Fibroblast of skin of back (primary cell): ENCODE results near the gene TBC1D1.

Experiments
- DNase-seq: peaks from one replicate; pipeline ENCODE4 v3.0.0-alpha.2; 2013

Gene TBC1D1

GRCh38 chr4:38080061-38080974, 189.4 kb downstream of the TBC1D1 start:
- no peak for DNase-seq

GRCh38 chr4:38082021-38082420, 191.1 kb downstream of the TBC1D1 start:
- no peak for DNase-seq

GRCh38 chr4:38082424-38083385, 191.8 kb downstream of the TBC1D1 start:
- DNase-seq: peak; percentile 83

- peak; percentile 25 for DNase-seq
These were observed 194.2 kb downstream of the TBC1D1 start for GRCh38 chr4:38084877-38085711.

- DNase-seq: no peak
These were observed 194.9 kb downstream of the TBC1D1 start for GRCh38 chr4:38085751-38086150.

GRCh38 chr4:38086151-38086848, 195.4 kb downstream of the TBC1D1 start:
- DNase-seq: no peak

- DNase-seq: no peak
These were observed 196.0 kb downstream of the TBC1D1 start for GRCh38 chr4:38086849-38087226.

GRCh38 chr4:38088321-38088720, 197.4 kb downstream of the TBC1D1 start:
- DNase-seq: no peak

GRCh38 chr4:38089961-38090360, 199.1 kb downstream of the TBC1D1 start:
- DNase-seq: no peak

- no peak for DNase-seq
These were observed 199.8 kb downstream of the TBC1D1 start for GRCh38 chr4:38090455-38091246.

- DNase-seq: no peak
These were observed 200.8 kb downstream of the TBC1D1 start for GRCh38 chr4:38091636-38092035.

GRCh38 chr4:38092701-38093100, 201.8 kb downstream of the TBC1D1 start:
- DNase-seq: peak; percentile 52

GRCh38 chr4:38094419-38094818, 203.5 kb downstream of the TBC1D1 start:
- DNase-seq: no peak

GRCh38 chr4:38095691-38096090, 204.8 kb downstream of the TBC1D1 start:
- DNase-seq: no peak

- DNase-seq: no peak
These were observed 206.9 kb downstream of the TBC1D1 start for GRCh38 chr4:38097818-38098217.

- no peak for DNase-seq
These were observed 208.2 kb downstream of the TBC1D1 start for GRCh38 chr4:38099020-38099600.

- peak; percentile 95 for DNase-seq
These were observed 209.1 kb downstream of the TBC1D1 start for GRCh38 chr4:38099908-38100407.

GRCh38 chr4:38100474-38101255, 209.8 kb downstream of the TBC1D1 start:
- no peak for DNase-seq

GRCh38 chr4:38101563-38101962, 210.7 kb downstream of the TBC1D1 start:
- DNase-seq: peak; percentile 46
